AG08395 (cell line): ENCODE measurements around the gene INHBE.
"Not testable (repeated sequence)": the region's sequence is repeated elsewhere in the genome, so short reads cannot be mapped to it uniquely, and the experiment has no call there.

Experiments used
- DNase-seq: peaks from one replicate; pipeline ENCODE4 v3.0.0; 2012; ENCODE audit warnings: mixed read lengths, low spot score

Gene INHBE

GRCh38 chr12:57441846-57442427, 13.2 kb upstream of the INHBE start:
- no peak for DNase-seq

- DNase-seq, result not testable (repeated sequence)
These were observed 10.8 kb upstream of the INHBE start for GRCh38 chr12:57444337-57444736.

DNA sequence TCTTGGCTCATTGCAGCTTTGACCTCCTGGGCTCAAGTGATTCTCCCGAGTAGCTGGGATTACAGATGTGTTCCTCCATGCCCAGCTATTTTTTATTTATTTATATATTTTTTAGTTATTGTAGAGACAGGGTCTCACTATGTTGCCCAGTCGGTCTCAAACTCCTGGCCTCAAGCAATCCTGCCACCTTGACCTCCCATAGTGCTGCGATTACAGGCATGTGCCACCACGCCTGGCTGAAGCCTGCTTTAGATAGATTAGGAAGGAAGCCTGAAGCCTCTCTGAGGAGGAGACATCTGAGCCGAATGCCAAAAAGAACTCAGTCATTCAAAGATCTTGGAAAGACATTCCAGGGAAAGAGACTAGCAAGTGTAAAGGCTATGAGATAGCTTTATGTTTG, 10.4 kb upstream of the INHBE start:
- DNase-seq, result no peak

DNA sequence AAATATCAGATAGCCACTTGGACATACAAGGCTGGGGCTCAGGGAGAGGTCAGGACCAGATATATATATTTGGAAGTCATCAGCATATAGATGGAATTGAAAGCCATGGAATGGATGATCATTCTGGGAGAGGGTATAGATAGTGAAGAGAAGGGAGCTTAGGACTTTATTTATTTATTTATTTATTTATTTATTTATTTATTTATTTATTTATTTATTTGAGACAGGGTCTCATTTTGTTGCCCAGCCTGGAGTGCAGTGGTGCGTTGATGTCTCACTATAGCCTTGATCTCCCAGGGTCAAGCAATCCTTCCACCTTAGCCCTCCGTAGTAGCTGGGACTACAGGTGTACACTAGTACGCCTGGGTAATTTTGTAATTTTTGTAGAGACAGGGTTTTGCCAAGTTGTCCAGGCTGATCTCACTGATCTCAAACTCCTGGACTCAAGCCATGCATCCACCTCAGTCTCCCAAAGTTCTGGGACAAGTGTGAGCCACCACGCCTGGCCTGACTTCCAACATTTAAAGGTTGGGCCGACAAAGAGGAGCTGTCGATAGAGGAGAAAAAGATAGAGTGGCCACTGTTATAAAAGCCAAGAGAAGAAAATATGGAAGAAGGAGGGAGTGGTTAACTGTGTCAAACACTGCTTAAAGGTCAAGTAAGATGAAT, 8.7 kb upstream of the INHBE start:
- no peak for DNase-seq

- DNase-seq, result no peak
These were observed 6.4 kb upstream of the INHBE start for GRCh38 chr12:57448669-57449068.

GRCh38 chr12:57449375-57449774, 5.7 kb upstream of the INHBE start:
- no peak for DNase-seq

DNA sequence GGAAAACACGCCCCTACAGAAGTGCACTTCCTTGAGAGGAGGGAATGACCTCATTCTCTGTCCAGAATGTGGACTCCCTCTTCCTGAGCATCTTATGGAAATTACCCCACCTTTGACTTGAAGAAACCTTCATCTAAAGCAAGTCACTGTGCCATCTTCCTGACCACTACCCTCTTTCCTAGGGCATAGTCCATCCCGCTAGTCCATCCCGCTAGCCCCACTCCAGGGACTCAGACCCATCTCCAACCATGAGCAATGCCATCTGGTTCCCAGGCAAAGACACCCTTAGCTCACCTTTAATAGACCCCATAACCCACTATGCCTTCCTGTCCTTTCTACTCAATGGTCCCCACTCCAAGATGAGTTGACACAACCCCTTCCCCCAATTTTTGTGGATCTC, 5.0 kb upstream of the INHBE start:
- DNase-seq, result no peak

GRCh38 chr12:57451233-57451778, 3.8 kb upstream of the INHBE start:
- DNase-seq, result no peak

DNA sequence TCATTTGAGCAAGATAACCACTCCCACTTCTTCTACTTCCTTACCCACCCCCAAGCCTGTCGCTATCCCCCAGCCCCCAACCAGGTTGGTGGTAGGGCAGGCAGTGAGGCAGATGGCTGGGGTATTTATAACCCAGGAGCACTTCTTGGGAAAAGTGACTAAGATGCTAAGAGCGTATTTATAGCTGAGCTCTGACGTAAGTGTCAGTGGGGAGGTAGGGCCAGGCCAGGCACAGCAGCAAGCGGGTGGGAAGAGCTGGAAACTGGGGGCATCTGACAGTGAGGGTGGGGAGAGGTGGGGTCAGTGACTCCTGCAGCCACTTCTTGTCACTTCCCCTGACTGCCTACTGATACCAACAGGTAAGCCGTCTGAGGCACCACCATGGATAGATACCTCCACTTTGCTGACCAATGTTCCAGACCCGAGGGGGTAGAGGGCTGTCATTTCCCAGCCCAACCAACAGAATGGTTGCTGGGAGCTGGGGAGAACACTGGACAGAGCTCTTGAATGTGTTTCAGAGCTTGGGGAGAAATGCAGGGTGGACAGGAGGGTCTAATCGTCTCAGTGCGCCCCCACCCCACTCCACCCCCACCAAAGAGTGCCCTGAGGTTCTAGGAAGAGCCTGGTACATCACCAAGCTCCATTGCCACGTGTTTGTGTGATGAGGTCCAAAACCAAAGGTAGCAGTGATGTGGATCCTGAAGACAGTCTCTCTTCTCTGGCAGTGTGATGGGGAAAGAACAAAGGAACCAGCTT, 2.7 kb upstream of the INHBE start:
- DNase-seq, result peak; percentile 75

DNA sequence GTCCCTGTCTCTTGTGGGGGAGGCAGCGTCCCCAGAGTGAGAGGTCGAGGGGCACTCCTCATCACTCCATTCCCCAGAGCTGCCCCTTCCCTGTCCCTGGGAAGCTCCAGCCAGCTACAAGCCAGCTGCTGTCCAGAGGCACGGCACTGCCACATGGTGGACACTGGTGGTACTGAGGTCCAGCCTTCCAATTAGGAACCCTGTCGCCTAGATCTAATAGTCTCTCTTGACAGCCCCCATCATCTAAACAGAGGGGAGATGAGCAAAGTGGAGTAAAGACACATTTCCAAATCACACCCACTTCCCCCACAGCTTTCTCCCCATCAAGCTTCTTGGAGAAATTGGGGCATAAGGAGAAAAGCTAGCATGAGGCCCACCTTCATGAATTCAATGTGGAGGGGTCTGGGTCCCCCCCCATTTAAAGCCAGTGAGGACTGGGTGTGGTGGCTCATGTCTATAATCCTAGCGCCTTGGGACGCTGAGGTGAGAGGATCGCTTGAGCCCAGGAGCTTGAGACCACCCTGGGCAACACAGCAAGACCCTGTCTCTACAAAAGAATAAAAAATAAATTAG, 2.1 kb upstream of the INHBE start:
- DNase-seq, result peak; percentile 78

GRCh38 chr12:57454213-57454565, 918 bp upstream of the INHBE start:
- no peak for DNase-seq

DNA sequence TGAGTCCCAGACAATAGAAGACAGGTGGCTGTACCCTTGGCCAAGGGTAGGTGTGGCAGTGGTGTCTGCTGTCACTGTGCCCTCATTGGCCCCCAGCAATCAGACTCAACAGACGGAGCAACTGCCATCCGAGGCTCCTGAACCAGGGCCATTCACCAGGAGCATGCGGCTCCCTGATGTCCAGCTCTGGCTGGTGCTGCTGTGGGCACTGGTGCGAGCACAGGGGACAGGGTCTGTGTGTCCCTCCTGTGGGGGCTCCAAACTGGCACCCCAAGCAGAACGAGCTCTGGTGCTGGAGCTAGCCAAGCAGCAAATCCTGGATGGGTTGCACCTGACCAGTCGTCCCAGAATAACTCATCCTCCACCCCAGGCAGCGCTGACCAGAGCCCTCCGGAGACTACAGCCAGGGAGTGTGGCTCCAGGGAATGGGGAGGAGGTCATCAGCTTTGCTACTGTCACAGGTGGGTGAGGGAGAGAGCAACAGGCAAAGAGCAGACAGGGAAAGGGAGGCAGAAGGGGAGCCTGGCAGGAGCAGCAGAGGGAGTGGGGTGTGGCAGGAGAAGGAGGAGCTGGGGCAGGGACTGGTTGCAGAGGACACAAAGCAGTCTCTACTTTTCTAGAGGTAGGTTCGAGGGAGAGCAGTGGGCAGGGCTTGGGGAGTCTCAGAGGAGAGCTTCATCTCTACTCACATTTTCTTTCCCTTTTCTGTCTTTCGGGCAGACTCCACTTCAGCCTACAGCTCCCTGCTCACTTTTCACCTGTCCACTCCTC, 452 bp downstream of the INHBE start:
- DNase-seq, result no peak

GRCh38 chr12:57456145-57456700, 1.1 kb downstream of the INHBE start:
- DNase-seq, result no peak

DNA sequence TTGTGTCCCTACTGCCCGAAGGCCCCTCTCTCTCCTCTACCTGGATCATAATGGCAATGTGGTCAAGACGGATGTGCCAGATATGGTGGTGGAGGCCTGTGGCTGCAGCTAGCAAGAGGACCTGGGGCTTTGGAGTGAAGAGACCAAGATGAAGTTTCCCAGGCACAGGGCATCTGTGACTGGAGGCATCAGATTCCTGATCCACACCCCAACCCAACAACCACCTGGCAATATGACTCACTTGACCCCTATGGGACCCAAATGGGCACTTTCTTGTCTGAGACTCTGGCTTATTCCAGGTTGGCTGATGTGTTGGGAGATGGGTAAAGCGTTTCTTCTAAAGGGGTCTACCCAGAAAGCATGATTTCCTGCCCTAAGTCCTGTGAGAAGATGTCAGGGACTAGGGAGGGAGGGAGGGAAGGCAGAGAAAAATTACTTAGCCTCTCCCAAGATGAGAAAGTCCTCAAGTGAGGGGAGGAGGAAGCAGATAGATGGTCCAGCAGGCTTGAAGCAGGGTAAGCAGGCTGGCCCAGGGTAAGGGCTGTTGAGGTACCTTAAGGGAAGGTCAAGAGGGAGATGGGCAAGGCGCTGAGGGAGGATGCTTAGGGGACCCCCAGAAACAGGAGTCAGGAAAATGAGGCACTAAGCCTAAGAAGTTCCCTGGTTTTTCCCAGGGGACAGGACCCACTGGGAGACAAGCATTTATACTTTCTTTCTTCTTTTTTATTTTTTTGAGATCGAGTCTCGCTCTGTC, 1.8 kb downstream of the INHBE start:
- DNase-seq, result no peak

GRCh38 chr12:57458665-57459054, 3.6 kb downstream of the INHBE start:
- DNase-seq, result no peak

- peak; percentile 86 for DNase-seq
These were observed 4.1 kb downstream of the INHBE start for GRCh38 chr12:57459055-57459749.

GRCh38 chr12:57459750-57460467, 4.8 kb downstream of the INHBE start, which contains the start of gene GLI1:
GLI1 (plus strand) TSS chr12:57459785; CDS start chr12:57463692, 3,907 bp downstream.
- peak; percentile 63 for DNase-seq

DNA sequence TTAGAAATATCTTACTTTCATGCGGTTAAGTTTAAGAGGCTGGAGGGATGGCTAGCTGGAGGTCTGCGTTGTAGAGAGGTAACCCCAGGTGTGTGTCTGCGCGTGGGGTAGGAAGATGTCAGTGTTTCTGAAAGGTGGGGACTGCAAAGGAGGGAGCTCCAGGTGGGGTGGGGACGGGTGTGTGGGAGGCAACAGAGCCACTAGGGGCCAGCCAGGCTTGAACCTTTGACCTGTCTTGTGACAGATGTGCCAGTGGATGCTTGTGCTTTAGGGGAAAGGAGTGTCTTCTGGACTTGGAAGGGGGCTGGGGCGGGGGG, 5.3 kb downstream of the INHBE start:
- DNase-seq, result no peak

- no peak for DNase-seq
These were observed 5.8 kb downstream of the INHBE start for GRCh38 chr12:57460841-57461275.
